ENCODE data around the gene HLX.

DNA sequence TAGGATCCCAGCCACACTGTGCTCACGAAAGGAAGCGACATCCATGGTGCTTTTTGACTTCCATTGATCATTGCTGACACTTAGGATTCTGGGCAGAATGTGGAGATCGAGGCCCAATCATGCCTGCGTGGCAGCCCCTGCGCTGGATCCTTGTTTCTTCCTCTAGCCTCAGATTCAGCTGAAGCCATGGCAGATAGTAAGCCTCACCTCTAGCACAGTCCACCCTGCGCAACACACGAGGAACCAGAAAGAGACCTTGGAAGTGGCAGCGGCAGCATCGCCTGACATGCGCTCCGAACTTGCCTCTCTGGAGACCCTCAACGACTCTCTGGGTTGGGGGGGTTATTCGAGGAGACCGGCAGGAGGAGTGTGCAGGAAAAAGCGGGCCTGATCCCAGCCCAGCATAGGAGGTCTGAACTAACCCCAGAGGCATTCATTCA, 10.6 kb downstream of the HLX start:
- no peak for TF ChIP-seq POLR2A (IDR thresholded peaks at IDR 0.05)
- TF ChIP-seq CTCF (IDR thresholded peaks at IDR 0.05) = no peak
